ENCODE data around the gene CAMTA1.

CAMTA1 gene

GRCh38 chr1:7407544-7407895 is 622.3 kb downstream of the CAMTA1 start:
- ATAC-seq = no peak
- no peak for TF ChIP-seq TOX (CRISPR knock-in tag; IDR thresholded peaks at IDR 0.05; ENCODE audit: borderline replicate concordance)
- TF ChIP-seq OSR1 (CRISPR knock-in tag; IDR thresholded peaks at IDR 0.05) = no peak
- TF ChIP-seq ZFP3 (CRISPR knock-in tag; IDR thresholded peaks at IDR 0.05) = no peak
- TF ChIP-seq ZNF565 (CRISPR knock-in tag; conservative IDR thresholded peaks at IDR 0.05; ENCODE audit: low read depth) = no peak
- TF ChIP-seq ZFP30 (CRISPR knock-in tag; IDR thresholded peaks at IDR 0.05) = no peak
- no peak for TF ChIP-seq TCF4 (CRISPR knock-in tag; IDR thresholded peaks at IDR 0.05; ENCODE audit: borderline replicate concordance)
- TF ChIP-seq GLIS3 (CRISPR knock-in tag; IDR thresholded peaks at IDR 0.05) = no peak
- no peak for TF ChIP-seq PPARA (CRISPR knock-in tag; IDR thresholded peaks at IDR 0.05; ENCODE audit: borderline replicate concordance)
- no peak for TF ChIP-seq POU6F1 (CRISPR knock-in tag; IDR thresholded peaks at IDR 0.05; ENCODE audit: borderline replicate concordance, low read depth)
- no peak for TF ChIP-seq ESRRG (CRISPR knock-in tag; IDR thresholded peaks at IDR 0.05)
- no peak for TF ChIP-seq RARB (CRISPR knock-in tag; IDR thresholded peaks at IDR 0.05)
- no peak for TF ChIP-seq ZNF8 (CRISPR knock-in tag; IDR thresholded peaks at IDR 0.05)
- no peak for TF ChIP-seq PATZ1 (CRISPR knock-in tag; IDR thresholded peaks at IDR 0.05; ENCODE audit: borderline replicate concordance)
- TF ChIP-seq CREB5 (CRISPR knock-in tag; IDR thresholded peaks at IDR 0.05; ENCODE audit: low read depth) = no peak
- TF ChIP-seq CSDC2 (CRISPR knock-in tag; IDR thresholded peaks at IDR 0.05) = no peak
- TF ChIP-seq ZC3H10 (CRISPR knock-in tag; IDR thresholded peaks at IDR 0.05) = no peak
- no peak for TF ChIP-seq ZNF70 (CRISPR knock-in tag; IDR thresholded peaks at IDR 0.05)
- no peak for TF ChIP-seq BACH2 (CRISPR knock-in tag; IDR thresholded peaks at IDR 0.05; ENCODE audit: borderline replicate concordance)

- no peak for ATAC-seq
- TF ChIP-seq TCF4 (CRISPR knock-in tag; IDR thresholded peaks at IDR 0.05; ENCODE audit: borderline replicate concordance) = no peak
- TF ChIP-seq GLIS3 (CRISPR knock-in tag; IDR thresholded peaks at IDR 0.05) = no peak
- TF ChIP-seq ZFP3 (CRISPR knock-in tag; IDR thresholded peaks at IDR 0.05) = no peak
- no peak for TF ChIP-seq ZC3H10 (CRISPR knock-in tag; IDR thresholded peaks at IDR 0.05)
- TF ChIP-seq BACH2 (CRISPR knock-in tag; IDR thresholded peaks at IDR 0.05; ENCODE audit: borderline replicate concordance) = no peak
- TF ChIP-seq SNAI2 (CRISPR knock-in tag; IDR thresholded peaks at IDR 0.05) = no peak
- TF ChIP-seq ZFP30 (CRISPR knock-in tag; IDR thresholded peaks at IDR 0.05) = no peak
These were observed 622.9 kb downstream of the CAMTA1 start for GRCh38 chr1:7407980-7408770.

- no peak for ATAC-seq
- no peak for TF ChIP-seq ZC3H10 (CRISPR knock-in tag; IDR thresholded peaks at IDR 0.05)
- TF ChIP-seq ZNF565 (CRISPR knock-in tag; conservative IDR thresholded peaks at IDR 0.05; ENCODE audit: low read depth) = no peak
- no peak for TF ChIP-seq BACH2 (CRISPR knock-in tag; IDR thresholded peaks at IDR 0.05; ENCODE audit: borderline replicate concordance)
- TF ChIP-seq CREB5 (CRISPR knock-in tag; IDR thresholded peaks at IDR 0.05; ENCODE audit: low read depth) = no peak
- no peak for TF ChIP-seq ZFP30 (CRISPR knock-in tag; IDR thresholded peaks at IDR 0.05)
- no peak for TF ChIP-seq TSHZ2 (CRISPR knock-in tag; IDR thresholded peaks at IDR 0.05)
- TF ChIP-seq ZNF8 (CRISPR knock-in tag; IDR thresholded peaks at IDR 0.05) = no peak
- no peak for TF ChIP-seq CSRNP3 (CRISPR knock-in tag; IDR thresholded peaks at IDR 0.05)
- no peak for TF ChIP-seq TOX (CRISPR knock-in tag; IDR thresholded peaks at IDR 0.05; ENCODE audit: borderline replicate concordance)
- TF ChIP-seq CSDC2 (CRISPR knock-in tag; IDR thresholded peaks at IDR 0.05) = no peak
- TF ChIP-seq TCF4 (CRISPR knock-in tag; IDR thresholded peaks at IDR 0.05; ENCODE audit: borderline replicate concordance) = no peak
- TF ChIP-seq RARB (CRISPR knock-in tag; IDR thresholded peaks at IDR 0.05) = no peak
These were observed 623.5 kb downstream of the CAMTA1 start for GRCh38 chr1:7408771-7409150.
